Type B pancreatic cell (in vitro differentiated cells): ENCODE measurements around the gene CAMKMT. TPM values are rescaled to one million over a fixed set of nuclear protein-coding genes. Genes with fewer than 3 reads are reported as not detected.

Experiments
- DNase-seq: peaks from one replicate; pipeline ENCODE4 v3.0.0; 2021; ENCODE audit warnings: mixed read lengths; ENCODE audit not compliant: unreplicated experiment; ENCODE audit errors: extremely low spot score
- H3K27ac Mint-ChIP-seq: 2 replicates; pipeline ENCODE4 v1.8.0; 2021; ENCODE audit warnings: mild to moderate bottlenecking, mixed read lengths
- H3K27me3 Mint-ChIP-seq: 2 replicates; pipeline ENCODE4 v1.8.0; 2021; ENCODE audit warnings: mixed read lengths
- H3K36me3 Mint-ChIP-seq: 2 replicates; pipeline ENCODE4 v1.8.0; 2021; ENCODE audit warnings: mixed read lengths
- H3K4me1 Mint-ChIP-seq: one replicate; pipeline ENCODE4 v1.8.0; 2021; ENCODE audit warnings: mixed read lengths; ENCODE audit not compliant: unreplicated experiment
- H3K4me3 Mint-ChIP-seq: 2 replicates; pipeline ENCODE4 v1.8.0; 2021; ENCODE audit warnings: mild to moderate bottlenecking, mixed read lengths
- H3K9me3 Mint-ChIP-seq: 2 replicates; pipeline ENCODE4 v1.8.0; 2021; ENCODE audit warnings: mixed read lengths
- CTCF ChIP-seq: fragments of 200-600 bp; sonication (generic); conservative IDR thresholded peaks from 2 replicates; pipeline ENCODE4 v1.5.0; 2021; ENCODE audit warnings: antibody characterized with exemption, mild to moderate bottlenecking
- total RNA-seq: library from RNA; stranded (reverse); gene quantifications from 2 replicates; pipeline ENCODE4 v1.2.1, GENCODE V29; 2021; ENCODE audit warnings: low replicate concordance

Gene CAMKMT
- total RNA-seq, 1 donor from 2014 or later = 7.7 TPM

- no peaks in the 10 kb centered on the region for H3K4me1 Mint-ChIP-seq
- no peak for TF ChIP-seq CTCF
- H3K9me3 Mint-ChIP-seq = no peaks in the 10 kb centered on the region
Observed at GRCh38 chr2:44650796-44651195, 289.0 kb downstream of the CAMKMT start.

GRCh38 chr2:44651974-44652373 lies 290.2 kb downstream of the CAMKMT start:
- Mint-ChIP-seq H3K4me1 (no peaks in the 10 kb centered on the region), H3K9me3 (no peaks in the 10 kb centered on the region), H3K4me3 (no peak overlapping the region), H3K27me3 (no peaks in the 10 kb centered on the region), H3K36me3 (no peaks in the 10 kb centered on the region), H3K27ac (no peak overlapping the region)
- DNase-seq = no peak
- TF ChIP-seq CTCF = no peak

More at GRCh38 chr2:44650796-44651195, 289.0 kb downstream of the CAMKMT start:
- H3K27ac Mint-ChIP-seq = no peak overlapping the region
- H3K36me3 Mint-ChIP-seq = no peaks in the 10 kb centered on the region
- no peaks in the 10 kb centered on the region for H3K27me3 Mint-ChIP-seq
- H3K4me3 Mint-ChIP-seq = no peak overlapping the region
- DNase-seq = no peak

GRCh38 chr2:44652701-44653100 lies 291.0 kb downstream of the CAMKMT start:
- no peak for DNase-seq
- Mint-ChIP-seq H3K4me1 (no peaks in the 10 kb centered on the region), H3K36me3 (no peaks in the 10 kb centered on the region), H3K4me3 (no peak overlapping the region), H3K27ac (no peak overlapping the region), H3K27me3 (no peaks in the 10 kb centered on the region), H3K9me3 (no peaks in the 10 kb centered on the region)
- no peak for TF ChIP-seq CTCF

GRCh38 chr2:44655401-44655864 lies 293.7 kb downstream of the CAMKMT start:
- Mint-ChIP-seq H3K9me3 (no peaks in the 10 kb centered on the region), H3K36me3 (no peaks in the 10 kb centered on the region), H3K4me3 (no peak overlapping the region)

GRCh38 chr2:44656460-44656859 lies 294.7 kb downstream of the CAMKMT start:
- DNase-seq = no peak
- no peaks in the 10 kb centered on the region for H3K9me3 Mint-ChIP-seq
- no peak overlapping the region for H3K27ac Mint-ChIP-seq
- no peak for TF ChIP-seq CTCF
- no peaks in the 10 kb centered on the region for H3K36me3 Mint-ChIP-seq
- H3K4me3 Mint-ChIP-seq = no peak overlapping the region
- H3K27me3 Mint-ChIP-seq = no peaks in the 10 kb centered on the region
- no peaks in the 10 kb centered on the region for H3K4me1 Mint-ChIP-seq

More at GRCh38 chr2:44655401-44655864, 293.7 kb downstream of the CAMKMT start:
- Mint-ChIP-seq H3K27me3 (no peaks in the 10 kb centered on the region), H3K27ac (no peak overlapping the region), H3K4me1 (no peaks in the 10 kb centered on the region)
- DNase-seq = no peak
- no peak for TF ChIP-seq CTCF
